GM23248 (cell line): ENCODE results near the gene SNHG17. TPM values are rescaled to one million over a fixed set of nuclear protein-coding genes. Genes with fewer than 3 reads are reported as not detected.
"Not testable (repeated sequence)": the region's sequence is repeated elsewhere in the genome, so short reads cannot be mapped to it uniquely, and the experiment has no call there.

ENCODE experiments used
- DNase-seq: peaks from one replicate; pipeline ENCODE4 v3.0.0-alpha.2; 2015
- H2AFZ ChIP-seq: fragments of 200-600 bp; sonication (generic); 2 replicates; pipeline ENCODE4 v1.6.1; 2016; ENCODE audit warnings: antibody characterized with exemption
- H3F3A ChIP-seq: fragments of 200-600 bp; sonication (generic); 2 replicates; pipeline ENCODE4 v1.6.1; 2016; ENCODE audit warnings: mild to moderate bottlenecking, antibody characterized with exemption, mixed run types; ENCODE audit not compliant: insufficient read depth
- H3K27ac ChIP-seq: fragments of 200-600 bp; sonication (generic); 2 replicates; pipeline ENCODE4 v1.5.1; 2016; ENCODE audit warnings: mild to moderate bottlenecking
- H3K27me3 ChIP-seq: fragments of 200-600 bp; sonication (generic); replicated peaks from 2 replicates; pipeline ENCODE4 v1.6.1; 2016; ENCODE audit warnings: mild to moderate bottlenecking; ENCODE audit not compliant: insufficient read depth
- H3K36me3 ChIP-seq: fragments of 200-600 bp; sonication (generic); 2 replicates; pipeline ENCODE4 v1.6.1; 2016; ENCODE audit warnings: low read depth, mild to moderate bottlenecking
- H3K4me1 ChIP-seq: fragments of 200-600 bp; sonication (generic); 2 replicates; pipeline ENCODE4 v1.6.1; 2016; ENCODE audit warnings: mild to moderate bottlenecking; ENCODE audit not compliant: insufficient read depth
- H3K4me2 ChIP-seq: fragments of 200-600 bp; sonication (generic); one replicate; pipeline ENCODE4 v1.6.1; 2016; ENCODE audit warnings: mild to moderate bottlenecking; ENCODE audit not compliant: unreplicated experiment
- H3K4me3 ChIP-seq: fragments of 200-600 bp; sonication (generic); 2 replicates; pipeline ENCODE4 v1.5.1; 2016; ENCODE audit warnings: mild to moderate bottlenecking
- H3K79me2 ChIP-seq: fragments of 200-600 bp; sonication (generic); 2 replicates; pipeline ENCODE4 v1.6.1; 2016; ENCODE audit warnings: mild to moderate bottlenecking; ENCODE audit not compliant: insufficient read depth
- H3K9ac ChIP-seq: fragments of 200-600 bp; sonication (generic); 2 replicates; pipeline ENCODE4 v1.6.1; 2016; ENCODE audit warnings: mild to moderate bottlenecking
- H3K9me2 ChIP-seq: fragments of 200-600 bp; sonication (generic); 2 replicates; pipeline ENCODE4 v1.6.1; 2016; ENCODE audit warnings: mixed run types, mild to moderate bottlenecking, moderate library complexity; ENCODE audit not compliant: insufficient read depth
- H3K9me3 ChIP-seq: fragments of 200-600 bp; sonication (generic); one replicate; pipeline ENCODE4 v1.6.1; 2017; ENCODE audit warnings: low read depth
- H4K20me1 ChIP-seq: fragments of 200-600 bp; sonication (generic); 2 replicates; pipeline ENCODE4 v1.6.0; 2016; ENCODE audit not compliant: insufficient read depth
- EZH2 ChIP-seq: fragments of 200-600 bp; sonication (generic); IDR thresholded peaks from 2 replicates; pipeline ENCODE4 v1.6.1; 2018; ENCODE audit warnings: antibody characterized with exemption, mild to moderate bottlenecking; ENCODE audit not compliant: insufficient read depth, poor library complexity, severe bottlenecking
- EZH2phosphoT487 ChIP-seq: fragments of 200-600 bp; sonication (generic); IDR thresholded peaks from 2 replicates; pipeline ENCODE4 v1.6.1; 2018; ENCODE audit warnings: antibody characterized with exemption, moderate library complexity, mild to moderate bottlenecking, low read depth; ENCODE audit not compliant: insufficient read depth
- WGBS, 2 experiments: methylation state at CpG; one replicate each; pipeline ENCODE4 v1.1.6; 2015 to 2017; ENCODE audit warnings: low lambda C conversion rate in 2 of 2, low coverage in 1 of 2; ENCODE audit errors: missing lambda C conversion rate in 2 of 2; 5-methylcytosine and 5-hydroxymethylcytosine counted together
- in situ Hi-C: fragments of 300-500 bp; cut with MboI; formaldehyde crosslinking; loops from 2 replicates; pipeline ENCODE4 v1.15.0; 2020
- polyA plus RNA-seq: library from polyadenylated mRNA; unstranded; fragments of >200 nt; fragmentation: Nextera tagmentation; extraction: Ambion mirVana; gene quantifications from 2 replicates; pipeline ENCODE4 v1.2.1, GENCODE V29; 2016
- total RNA-seq: library from RNA; depleted of rRNA; stranded (reverse); fragments of >200 nt; shearing (Covaris generic); gene quantifications from 2 replicates; pipeline ENCODE4 v1.2.3, GENCODE V29; 2014

Gene SNHG17
- total and polyA plus RNA-seq, 2 experiments from 2014 or later = 15.2 to 28.0 TPM

DNA sequence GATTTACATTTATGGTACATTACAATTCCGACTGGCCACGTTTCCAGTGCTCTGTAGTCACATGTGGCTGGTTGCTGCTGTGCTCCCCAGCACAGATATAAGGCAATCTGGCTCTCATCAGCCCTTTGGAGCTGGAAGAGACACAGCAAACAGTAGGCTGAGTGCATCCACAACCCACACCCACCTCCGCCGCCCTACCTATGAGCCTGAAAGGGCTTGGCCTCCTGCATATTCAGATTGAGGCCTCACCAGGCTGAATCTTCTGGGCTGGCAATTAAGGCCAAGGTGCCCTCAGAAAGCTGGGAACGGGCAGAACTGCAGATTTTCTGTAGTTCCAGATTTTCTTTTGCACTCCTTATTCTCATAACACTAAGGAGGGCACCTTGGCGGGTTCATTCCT is 2.7 kb upstream of the SNHG17 start:
- H3K27ac ChIP-seq = no peak overlapping the region
- H3K36me3 ChIP-seq = peaks cover 8% of the 10 kb centered on the region; the same call in 1 of the 2 replicates
- no peaks in the 10 kb centered on the region for H3F3A ChIP-seq
- H4K20me1 ChIP-seq = peaks cover 3% of the 10 kb centered on the region; the same call in 1 of the 2 replicates
- no peak for DNase-seq
- H3K9me2 ChIP-seq = no peaks in the 10 kb centered on the region
- H3K9me3 ChIP-seq = no peaks in the 10 kb centered on the region
- TF ChIP-seq EZH2 = no peak
- no peak for TF ChIP-seq EZH2phosphoT487
- H2AFZ ChIP-seq = no peak overlapping the region
- in situ Hi-C loops = no loop called here
- no peak overlapping the region for H3K4me3 ChIP-seq
- 34 to 48% methylated on average over 6 of the region's 6 CpGs for WGBS, 2 experiments
- H3K4me1 ChIP-seq = peaks cover 7% of the 10 kb centered on the region; the same call in 1 of the 2 replicates
- peaks cover 24% of the 10 kb centered on the region for H3K79me2 ChIP-seq
- no peak overlapping the region for H3K4me2 ChIP-seq
- H3K9ac ChIP-seq = no peak overlapping the region
- no peaks in the 10 kb centered on the region for H3K27me3 ChIP-seq

- no peaks in the 10 kb centered on the region for H3K9me3 ChIP-seq
- H3K79me2 ChIP-seq = peaks cover 46% of the 10 kb centered on the region
- no peak overlapping the region for H3K9ac ChIP-seq
- TF ChIP-seq EZH2 (no peak), EZH2phosphoT487 (no peak)
- peak overlapping the region; percentile 81 for H3K27ac ChIP-seq
- no peaks in the 10 kb centered on the region for H3K9me2 ChIP-seq
- H3F3A ChIP-seq = peaks cover 13% of the 10 kb centered on the region; the same call in 1 of the 2 replicates
- peaks cover 13% of the 10 kb centered on the region; the same call in 1 of the 2 replicates for H3K4me1 ChIP-seq
- 47 to 56% methylated on average over 6 of the region's 6 CpGs for WGBS, 2 experiments
- H3K4me2 ChIP-seq = no peak overlapping the region
- DNase-seq = peak; percentile 70
- H2AFZ ChIP-seq = peak overlapping the region; percentile 72
- in situ Hi-C loops = no loop called here
- peaks cover 12% of the 10 kb centered on the region; the same call in 1 of the 2 replicates for H3K36me3 ChIP-seq
- peak overlapping the region; percentile 94 for H3K4me3 ChIP-seq
- H4K20me1 ChIP-seq = peaks cover 16% of the 10 kb centered on the region; the same call in 1 of the 2 replicates
- H3K27me3 ChIP-seq = no peaks in the 10 kb centered on the region
Observed at GRCh38 chr20:38435555-38435939, 419 bp upstream of the SNHG17 start.

GRCh38 chr20:38434301-38434741 is 807 bp downstream of the SNHG17 start:
- Histone ChIP-seq H3K79me2 (peaks cover 58% of the 10 kb centered on the region), H3K9me3 (no peaks in the 10 kb centered on the region), H3K36me3 (peaks cover 19% of the 10 kb centered on the region; the same call in 1 of the 2 replicates), H3K4me2 (peak overlapping the region; percentile 83), H3K9me2 (no peaks in the 10 kb centered on the region), H3K4me1 (peaks cover 13% of the 10 kb centered on the region; the same call in 1 of the 2 replicates), H3F3A (peaks cover 17% of the 10 kb centered on the region), H3K27me3 (no peaks in the 10 kb centered on the region), H3K4me3 (peak overlapping the region; percentile 94), H2AFZ (peak overlapping the region; percentile 72), H4K20me1 (peaks cover 16% of the 10 kb centered on the region; the same call in 1 of the 2 replicates), H3K27ac (peak overlapping the region; percentile 81), H3K9ac (peak overlapping the region; percentile 98)
- peak; percentile 63 for DNase-seq
- 3 to 5% methylated on average over 16 of the region's 16 CpGs for WGBS, 2 experiments
- TF ChIP-seq EZH2phosphoT487 (no peak), EZH2 (no peak)
- in situ Hi-C loops = no loop called here

- H3K79me2 ChIP-seq = peaks cover 67% of the 10 kb centered on the region
- H3K9me3 ChIP-seq = no peaks in the 10 kb centered on the region
- WGBS, 2 experiments = 81 to 82% methylated on average over 9 of the region's 9 CpGs
- peaks cover 20% of the 10 kb centered on the region; the same call in 1 of the 2 replicates for H3K36me3 ChIP-seq
- no peak overlapping the region for H2AFZ ChIP-seq
- no peak for TF ChIP-seq EZH2phosphoT487
- TF ChIP-seq EZH2 = no peak
- in situ Hi-C loops = no loop called here
- H4K20me1 ChIP-seq = peaks cover 16% of the 10 kb centered on the region; the same call in 1 of the 2 replicates
- H3K27me3 ChIP-seq = no peaks in the 10 kb centered on the region
- H3K27ac ChIP-seq = peak overlapping the region; percentile 81; the same call in 1 of the 2 replicates
- H3K4me1 ChIP-seq = peaks cover 13% of the 10 kb centered on the region; the same call in 1 of the 2 replicates
- peaks cover 26% of the 10 kb centered on the region for H3F3A ChIP-seq
- peak overlapping the region; percentile 83 for H3K4me2 ChIP-seq
- no peaks in the 10 kb centered on the region for H3K9me2 ChIP-seq
- peak overlapping the region; percentile 94 for H3K4me3 ChIP-seq
- peak overlapping the region; percentile 98 for H3K9ac ChIP-seq
- no peak for DNase-seq
Observed at GRCh38 chr20:38433304-38433972, 1.7 kb downstream of the SNHG17 start.

- H3K27me3 ChIP-seq, H3K4me2 ChIP-seq, H2AFZ ChIP-seq, H3K27ac ChIP-seq, H3K9ac ChIP-seq, H3K9me3 ChIP-seq, DNase-seq, in situ Hi-C loops, H3K9me2 ChIP-seq: not testable (repeated sequence)
- Histone ChIP-seq H3K4me3 (peak overlapping the region; percentile 94), H4K20me1 (peaks cover 16% of the 10 kb centered on the region; the same call in 1 of the 2 replicates), H3K4me1 (peaks cover 15% of the 10 kb centered on the region; the same call in 1 of the 2 replicates), H3K36me3 (peaks cover 23% of the 10 kb centered on the region; the same call in 1 of the 2 replicates), H3K79me2 (peaks cover 73% of the 10 kb centered on the region), H3F3A (peaks cover 32% of the 10 kb centered on the region)
- WGBS, 2 experiments = 88 to 91% methylated on average over 5 of the region's 5 CpGs
Observed at GRCh38 chr20:38432870-38433269, 2.3 kb downstream of the SNHG17 start.
